Stimulated activated CD8-positive, alpha-beta memory T cell treated with anti-CD3 and anti-CD28 coated beads, Interleukin-12 subunit alpha, Interleukin-12 subunit beta, amount 100 ng/mL, for 24 hours (primary cell): ENCODE results near the gene RASD2.

ENCODE experiments used
- DNase-seq: peaks from one replicate; pipeline ENCODE4 v3.0.0-alpha.2; 2020; ENCODE audit errors: extremely low read depth

RASD2 gene

GRCh38 chr22:35541254-35541748 lies 670 bp downstream of the RASD2 start:
- no peak for DNase-seq

- DNase-seq = no peak
Measured at GRCh38 chr22:35542157-35542938, 1.7 kb downstream of the RASD2 start.

GRCh38 chr22:35542939-35543516 lies 2.4 kb downstream of the RASD2 start:
- DNase-seq = no peak

GRCh38 chr22:35543702-35544101 lies 3.1 kb downstream of the RASD2 start:
- no peak for DNase-seq

- no peak for DNase-seq
Measured at GRCh38 chr22:35544189-35544588, 3.6 kb downstream of the RASD2 start.

- DNase-seq = no peak
Measured at GRCh38 chr22:35544827-35545226, 4.2 kb downstream of the RASD2 start.

- no peak for DNase-seq
Measured at GRCh38 chr22:35546886-35547285, 6.3 kb downstream of the RASD2 start.

GRCh38 chr22:35547987-35548721 lies 7.5 kb downstream of the RASD2 start:
- no peak for DNase-seq

- no peak for DNase-seq
Measured at GRCh38 chr22:35548722-35549112, 8.1 kb downstream of the RASD2 start.

GRCh38 chr22:35549328-35549727 lies 8.7 kb downstream of the RASD2 start:
- no peak for DNase-seq

GRCh38 chr22:35551549-35552177 lies 11.0 kb downstream of the RASD2 start:
- no peak for DNase-seq

GRCh38 chr22:35552196-35552842 lies 11.7 kb downstream of the RASD2 start:
- peak; percentile 54 for DNase-seq

GRCh38 chr22:35552846-35553245 lies 12.2 kb downstream of the RASD2 start:
- no peak for DNase-seq

GRCh38 chr22:35553341-35553740 lies 12.7 kb downstream of the RASD2 start:
- DNase-seq = no peak

GRCh38 chr22:35554297-35554845 lies 13.7 kb downstream of the RASD2 start:
- no peak for DNase-seq

GRCh38 chr22:35555483-35555890 lies 14.9 kb downstream of the RASD2 start:
- DNase-seq = no peak

- DNase-seq = no peak
Measured at GRCh38 chr22:35555946-35556547, 15.4 kb downstream of the RASD2 start.

- DNase-seq = no peak
Measured at GRCh38 chr22:35556666-35557065, 16.0 kb downstream of the RASD2 start.

- DNase-seq = no peak
Measured at GRCh38 chr22:35558031-35558430, 17.4 kb downstream of the RASD2 start.

- DNase-seq = no peak
Measured at GRCh38 chr22:35558719-35559118, 18.1 kb downstream of the RASD2 start.
